ENCODE measurements around the gene LYRM7.

LYRM7 gene

GRCh38 chr5:131229623-131230022, 58.9 kb downstream of the LYRM7 start:
- Histone ChIP-seq H3K4me1 (ENCODE audit: low read depth, poor library complexity, severe bottlenecking) (peaks cover 5% of the 10 kb centered on the region), H3K4me3 (IDR thresholded peaks at IDR 0.05; ENCODE audit: insufficient read depth, low read depth, low read length) (no peak overlapping the region), H3K36me3 (ENCODE audit: insufficient read depth) (no peaks in the 10 kb centered on the region), H3K27ac (no peak overlapping the region), H2AFZ (ENCODE audit: low read depth) (no peak overlapping the region), H3K79me2 (ENCODE audit: insufficient read depth, low read depth) (no peaks in the 10 kb centered on the region), H4K20me1 (ENCODE audit: insufficient read depth) (no peaks in the 10 kb centered on the region), H3K9ac (no peak overlapping the region), H3K27me3 (ENCODE audit: insufficient read depth, low read depth) (no peaks in the 10 kb centered on the region), H3K4me2 (peak overlapping the region; percentile 2; the same call in 1 of the 2 replicates)
- TF ChIP-seq, protein P1, sequence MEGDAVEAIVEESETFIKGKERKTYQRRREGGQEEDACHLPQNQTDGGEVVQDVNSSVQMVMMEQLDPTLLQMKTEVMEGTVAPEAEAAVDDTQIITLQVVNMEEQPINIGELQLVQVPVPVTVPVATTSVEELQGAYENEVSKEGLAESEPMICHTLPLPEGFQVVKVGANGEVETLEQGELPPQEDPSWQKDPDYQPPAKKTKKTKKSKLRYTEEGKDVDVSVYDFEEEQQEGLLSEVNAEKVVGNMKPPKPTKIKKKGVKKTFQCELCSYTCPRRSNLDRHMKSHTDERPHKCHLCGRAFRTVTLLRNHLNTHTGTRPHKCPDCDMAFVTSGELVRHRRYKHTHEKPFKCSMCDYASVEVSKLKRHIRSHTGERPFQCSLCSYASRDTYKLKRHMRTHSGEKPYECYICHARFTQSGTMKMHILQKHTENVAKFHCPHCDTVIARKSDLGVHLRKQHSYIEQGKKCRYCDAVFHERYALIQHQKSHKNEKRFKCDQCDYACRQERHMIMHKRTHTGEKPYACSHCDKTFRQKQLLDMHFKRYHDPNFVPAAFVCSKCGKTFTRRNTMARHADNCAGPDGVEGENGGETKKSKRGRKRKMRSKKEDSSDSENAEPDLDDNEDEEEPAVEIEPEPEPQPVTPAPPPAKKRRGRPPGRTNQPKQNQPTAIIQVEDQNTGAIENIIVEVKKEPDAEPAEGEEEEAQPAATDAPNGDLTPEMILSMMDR (conservative IDR thresholded peaks at IDR 0.05; ENCODE audit: low read depth, low read length): no peak

DNA sequence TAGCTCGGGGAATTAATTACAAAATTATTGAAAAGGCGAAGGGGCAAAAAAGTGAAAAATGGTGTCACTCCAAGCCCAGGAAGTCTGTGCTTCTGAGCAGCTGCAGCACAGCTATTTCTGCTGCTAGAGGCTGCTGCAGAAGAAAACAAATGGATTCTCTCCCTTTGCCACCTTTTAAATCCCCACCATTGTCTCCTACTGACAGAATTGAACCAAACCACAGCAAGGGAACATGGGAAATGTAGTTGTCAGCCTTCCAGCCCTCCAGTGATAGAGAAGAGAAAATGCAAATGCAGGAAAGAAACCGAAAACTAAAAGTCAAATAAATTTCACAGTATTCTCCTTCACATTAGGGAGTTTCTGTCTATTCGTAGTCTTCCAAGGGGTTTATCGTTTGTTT, 59.7 kb downstream of the LYRM7 start:
- Histone ChIP-seq H2AFZ (ENCODE audit: low read depth) (peak overlapping the region; percentile 9; the same call in 1 of the 2 replicates), H3K4me1 (ENCODE audit: low read depth, poor library complexity, severe bottlenecking) (peaks cover 5% of the 10 kb centered on the region), H3K36me3 (ENCODE audit: insufficient read depth) (no peaks in the 10 kb centered on the region), H3K27me3 (ENCODE audit: insufficient read depth, low read depth) (no peaks in the 10 kb centered on the region), H3K27ac (no peak overlapping the region), H3K9ac (no peak overlapping the region), H3K79me2 (ENCODE audit: insufficient read depth, low read depth) (no peaks in the 10 kb centered on the region), H4K20me1 (ENCODE audit: insufficient read depth) (no peaks in the 10 kb centered on the region), H3K4me3 (IDR thresholded peaks at IDR 0.05; ENCODE audit: insufficient read depth, low read depth, low read length) (no peak overlapping the region), H3K4me2 (peak overlapping the region; percentile 2; the same call in 1 of the 2 replicates)
- TF ChIP-seq, protein P1 (conservative IDR thresholded peaks at IDR 0.05; ENCODE audit: low read depth, low read length): no peak

DNA sequence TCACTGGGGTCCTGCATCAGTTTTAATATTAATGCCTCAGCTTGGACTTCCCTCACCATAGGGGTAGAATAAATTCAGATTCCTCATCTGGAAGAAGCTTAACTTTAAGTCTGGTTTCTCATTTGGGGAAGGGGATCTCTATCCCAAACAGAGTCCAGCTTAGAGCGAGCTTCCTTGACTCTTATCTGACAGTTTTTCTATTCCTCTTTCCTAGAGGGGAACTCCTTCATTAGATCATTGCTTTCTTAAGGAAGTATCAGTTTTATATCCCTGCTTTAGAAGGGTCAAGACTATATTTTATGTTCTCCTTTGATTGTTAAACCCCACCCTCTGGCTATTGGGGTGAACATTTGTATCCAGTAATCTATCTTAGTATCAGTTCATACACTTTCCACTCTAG, 68.9 kb downstream of the LYRM7 start:
- no peaks in the 10 kb centered on the region for H3K79me2 ChIP-seq (ENCODE audit: insufficient read depth, low read depth)
- no peak overlapping the region for H3K9ac ChIP-seq
- TF ChIP-seq, protein P1 (conservative IDR thresholded peaks at IDR 0.05; ENCODE audit: low read depth, low read length): no peak
- H3K4me3 ChIP-seq (IDR thresholded peaks at IDR 0.05; ENCODE audit: insufficient read depth, low read depth, low read length): no peak overlapping the region
- H3K36me3 ChIP-seq (ENCODE audit: insufficient read depth): no peaks in the 10 kb centered on the region
- no peak overlapping the region for H3K4me2 ChIP-seq
- H3K27me3 ChIP-seq (ENCODE audit: insufficient read depth, low read depth): no peaks in the 10 kb centered on the region
- no peaks in the 10 kb centered on the region for H4K20me1 ChIP-seq (ENCODE audit: insufficient read depth)
- H3K4me1 ChIP-seq (ENCODE audit: low read depth, poor library complexity, severe bottlenecking): no peaks in the 10 kb centered on the region
- H2AFZ ChIP-seq (ENCODE audit: low read depth): no peak overlapping the region
- H3K27ac ChIP-seq: no peak overlapping the region

GRCh38 chr5:131242728-131243255, 72.0 kb downstream of the LYRM7 start:
- no peak overlapping the region for H3K27ac ChIP-seq
- TF ChIP-seq, protein P1 (conservative IDR thresholded peaks at IDR 0.05; ENCODE audit: low read depth, low read length): no peak
- H3K4me2 ChIP-seq: no peak overlapping the region
- H3K36me3 ChIP-seq (ENCODE audit: insufficient read depth): no peaks in the 10 kb centered on the region
- no peak overlapping the region for H3K4me3 ChIP-seq (IDR thresholded peaks at IDR 0.05; ENCODE audit: insufficient read depth, low read depth, low read length)
- H4K20me1 ChIP-seq (ENCODE audit: insufficient read depth): no peaks in the 10 kb centered on the region
- H2AFZ ChIP-seq (ENCODE audit: low read depth): no peak overlapping the region
- H3K27me3 ChIP-seq (ENCODE audit: insufficient read depth, low read depth): no peaks in the 10 kb centered on the region
- no peak overlapping the region for H3K9ac ChIP-seq
- no peaks in the 10 kb centered on the region for H3K79me2 ChIP-seq (ENCODE audit: insufficient read depth, low read depth)
- no peaks in the 10 kb centered on the region for H3K4me1 ChIP-seq (ENCODE audit: low read depth, poor library complexity, severe bottlenecking)
